Stimulated activated CD8-positive, alpha-beta memory T cell treated with anti-CD3 and anti-CD28 coated beads, Interleukin-7, amount 100 ng/mL, for 24 hours (primary cell): ENCODE data around the gene ZSCAN23.
"Not testable (repeated sequence)": the region's sequence is repeated elsewhere in the genome, so short reads cannot be mapped to it uniquely, and the experiment has no call there.

Experiments used
- DNase-seq: peaks from one replicate; pipeline ENCODE4 v3.0.0-alpha.2; 2020; ENCODE audit warnings: low read depth

Gene ZSCAN23

DNA sequence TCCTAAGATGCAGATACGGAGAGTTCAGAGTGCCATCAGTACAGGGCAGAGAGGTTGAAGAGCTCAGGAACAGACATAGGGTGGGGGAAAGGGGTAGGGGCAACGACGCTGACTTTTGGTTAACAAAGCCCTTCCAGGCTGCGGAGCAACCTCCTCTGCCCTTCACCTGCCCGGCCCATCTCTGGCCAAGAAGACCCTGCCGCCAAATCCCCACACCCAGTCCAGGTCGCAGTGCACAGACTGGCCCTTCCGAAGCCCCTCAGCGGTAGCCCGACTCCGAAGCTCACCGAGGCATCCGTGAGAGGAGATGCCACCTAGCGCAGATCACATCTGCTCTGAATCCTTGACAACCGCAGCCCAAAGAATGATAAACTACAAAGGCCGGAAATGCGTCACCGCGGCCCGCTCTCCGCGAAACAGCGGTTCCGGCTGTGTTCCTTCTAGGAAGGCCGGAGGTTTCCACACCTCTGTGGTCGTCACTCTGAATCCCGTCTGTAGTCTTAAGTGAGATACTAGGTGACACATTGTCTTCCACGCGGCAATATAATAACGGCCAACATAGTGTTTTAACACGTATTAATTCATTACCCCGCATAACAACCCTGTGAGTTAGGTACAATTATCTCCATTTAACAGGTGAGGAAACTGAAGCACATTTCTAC is at the start of gene ZSCAN23:
ZSCAN23 (minus strand) TSS at position 380 of the 662 bp plus-strand sequence. CDS start 7,225 bp downstream, outside the sequence.
- DNase-seq: peak; percentile 55

DNA sequence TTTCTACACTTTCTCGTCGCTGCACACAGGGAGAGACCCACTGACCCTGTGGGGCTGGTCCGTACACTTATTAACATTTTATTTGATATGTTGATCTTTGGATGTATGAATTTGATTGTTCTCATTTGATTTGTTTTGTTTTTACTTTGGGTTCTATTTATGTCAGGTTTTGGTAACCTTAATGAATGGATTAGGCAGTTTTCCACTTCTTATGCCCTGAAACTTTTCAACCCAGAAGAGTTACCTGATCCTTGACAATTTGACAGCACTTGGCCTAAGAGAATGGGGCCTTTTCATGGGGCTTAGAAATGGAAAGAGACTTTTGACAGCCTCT is 48.7 kb upstream of the ZSCAN23 start:
- DNase-seq: no peak

DNA sequence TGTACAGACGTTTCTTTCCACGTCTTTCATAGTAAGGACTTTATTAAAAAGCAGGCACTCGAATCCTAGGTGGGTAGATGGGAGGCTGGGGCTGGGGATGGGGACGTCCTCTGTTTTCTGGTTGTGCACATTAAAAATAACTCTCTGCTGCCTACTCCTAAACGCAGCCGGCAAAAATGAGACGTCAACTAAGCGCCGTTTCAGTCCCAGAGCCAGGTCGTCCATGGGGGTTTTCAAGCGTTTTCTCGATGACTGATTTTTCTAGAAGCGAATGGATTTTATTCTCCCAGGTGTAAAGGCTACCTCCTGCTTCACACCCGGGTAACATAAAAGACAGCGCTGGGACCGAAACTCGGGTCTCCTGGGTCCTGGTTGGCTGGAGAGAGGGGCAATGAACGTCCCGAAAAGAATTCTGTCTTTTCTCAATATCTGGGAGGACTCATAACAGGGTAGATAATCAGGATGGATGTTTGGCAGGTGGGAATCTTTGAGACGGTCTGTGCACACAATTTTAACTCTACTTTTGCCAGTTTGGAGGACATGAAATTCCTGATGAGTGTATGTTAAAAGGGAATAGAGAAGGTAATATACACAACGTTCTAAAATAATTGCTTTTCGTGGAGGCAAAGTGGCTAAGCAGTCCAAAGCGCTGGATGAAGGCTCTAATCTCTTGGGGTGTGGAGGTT is 47.1 kb upstream of the ZSCAN23 start:
- DNase-seq: no peak

DNA sequence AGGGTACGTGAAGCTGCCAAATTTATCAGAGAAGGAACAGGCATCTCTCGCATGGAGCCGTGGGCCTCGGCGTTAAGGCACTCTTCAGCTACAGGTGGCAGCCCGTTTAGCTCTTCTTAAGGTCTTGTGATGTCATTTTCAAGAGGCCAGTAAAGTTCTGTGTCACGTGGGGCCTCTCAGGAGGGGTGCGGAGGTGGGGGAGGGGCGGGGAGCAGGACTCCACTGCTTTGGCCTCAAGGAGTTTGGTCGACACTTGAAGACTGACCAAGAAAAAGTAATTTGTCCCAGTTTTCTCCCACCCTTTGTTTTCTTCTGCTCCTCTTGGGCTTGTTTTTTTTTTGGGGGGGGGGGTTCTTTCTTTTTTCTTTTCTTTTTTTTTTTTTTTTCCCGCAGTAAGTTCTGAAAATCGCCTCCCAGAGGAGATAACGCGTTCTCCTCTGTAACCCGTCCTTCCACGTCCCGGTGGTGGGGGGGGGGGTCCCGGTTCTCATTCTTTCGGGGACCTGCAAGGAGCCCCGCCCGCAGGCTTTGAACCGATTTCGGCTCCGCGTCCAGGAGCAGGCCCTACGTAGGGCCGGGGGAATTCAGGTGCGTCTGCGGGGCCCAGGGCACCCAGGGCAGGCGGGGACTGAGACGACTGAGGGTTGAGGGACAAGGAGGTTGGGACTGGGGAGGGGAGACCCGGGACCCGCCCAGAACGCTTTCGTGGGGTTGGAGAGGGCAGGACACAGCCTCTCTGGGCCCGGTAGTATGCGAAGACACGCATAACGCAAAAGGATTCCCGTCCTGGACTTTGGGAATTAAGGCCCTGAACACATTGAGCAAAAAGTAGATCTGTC is 46.3 kb upstream of the ZSCAN23 start:
- DNase-seq: no peak

DNA sequence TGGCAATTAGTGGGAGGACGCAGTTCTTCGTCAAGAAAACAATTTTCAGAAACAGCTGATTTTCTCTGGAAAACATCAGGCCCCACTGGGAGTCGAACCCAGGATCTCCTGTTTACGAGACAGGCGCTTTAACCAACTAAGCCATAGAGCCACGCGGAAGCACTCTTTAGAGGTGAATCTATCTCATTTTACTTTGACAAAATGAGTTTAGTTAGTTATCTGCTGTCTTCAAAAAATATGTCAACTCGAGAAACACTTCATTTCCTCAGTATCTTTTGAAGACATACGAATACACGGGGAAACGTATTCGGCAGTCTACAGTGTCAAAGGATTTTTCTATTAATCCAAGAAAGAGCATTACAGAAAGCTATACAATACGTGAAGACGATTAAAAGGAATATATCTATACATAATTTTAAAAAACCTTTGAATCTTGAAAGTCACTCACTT is 45.6 kb upstream of the ZSCAN23 start:
- no peak for DNase-seq

DNA sequence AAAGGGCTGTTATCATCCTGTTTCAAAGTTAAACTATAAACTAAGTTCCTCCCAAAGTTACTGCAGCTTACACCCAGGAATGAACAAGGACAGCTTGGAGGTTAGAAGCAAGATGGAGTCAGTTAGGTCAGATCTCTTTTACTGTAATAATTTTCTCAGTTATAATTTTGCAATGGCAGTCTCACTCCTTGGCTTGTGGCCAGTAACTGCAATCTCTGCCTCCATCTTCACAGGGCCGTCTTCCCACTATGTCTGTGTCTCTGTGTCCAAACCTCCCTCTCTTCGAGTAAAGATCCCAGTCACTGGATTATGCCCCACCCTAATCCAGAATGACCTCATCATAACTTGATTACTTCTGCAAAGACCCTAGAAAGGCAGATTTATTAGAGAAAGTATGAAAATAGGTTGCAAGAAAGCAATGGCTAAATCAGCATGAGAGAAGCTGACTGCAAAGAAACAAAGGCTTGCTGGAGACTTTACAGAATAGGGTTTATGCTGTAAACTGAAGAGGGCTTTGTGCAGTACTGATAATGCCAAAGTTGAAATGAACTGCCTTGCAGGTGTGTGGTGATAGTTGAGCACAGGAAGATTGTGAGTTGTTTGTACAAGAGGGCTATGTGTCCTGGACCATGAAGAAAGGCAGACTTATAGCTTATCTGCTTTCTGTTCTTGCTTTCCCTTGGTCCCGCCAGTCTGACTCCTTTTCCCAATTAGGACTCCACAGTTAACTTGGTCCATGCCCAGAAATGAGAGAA is 43.9 kb upstream of the ZSCAN23 start:
- no peak for DNase-seq

DNA sequence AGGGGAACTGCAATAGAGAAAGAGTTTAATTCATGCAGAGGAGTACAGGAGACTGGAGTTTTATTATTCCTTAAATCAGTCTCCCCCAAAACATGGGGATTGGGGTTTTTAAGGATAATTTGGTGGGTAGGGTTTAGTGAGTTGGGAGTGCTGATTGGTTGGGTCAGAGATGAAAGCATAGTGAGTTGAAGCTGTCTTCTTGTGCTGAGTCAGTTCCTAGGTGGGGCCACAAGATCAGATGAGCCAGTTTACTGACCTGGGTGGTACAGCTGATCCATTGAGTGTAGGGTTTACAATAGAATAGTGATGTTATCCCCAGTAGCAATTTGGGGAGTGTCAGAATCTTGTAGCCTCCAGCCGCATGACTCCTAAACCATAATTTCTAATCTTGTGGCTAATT is 43.2 kb upstream of the ZSCAN23 start:
- DNase-seq: no peak

DNA sequence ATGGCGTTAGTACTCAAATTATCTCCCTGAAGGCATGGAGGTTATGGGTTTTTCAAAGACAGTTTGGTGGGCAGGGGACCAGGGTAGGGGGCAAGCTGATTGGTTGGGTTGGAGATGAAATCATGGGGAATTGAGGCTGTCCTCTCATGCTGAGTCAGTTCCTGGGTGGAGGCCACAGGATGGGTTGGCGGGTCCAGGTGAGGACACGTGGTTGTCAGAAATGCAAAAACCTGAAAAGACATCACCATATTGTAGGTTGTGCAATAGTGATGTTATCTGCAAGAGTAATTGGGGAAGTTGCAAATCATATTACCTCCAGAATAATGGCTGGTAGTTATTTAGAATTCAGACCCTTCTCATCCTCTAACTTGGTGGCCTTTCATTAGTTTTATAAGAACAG is 42.2 kb upstream of the ZSCAN23 start:
- no peak for DNase-seq

DNA sequence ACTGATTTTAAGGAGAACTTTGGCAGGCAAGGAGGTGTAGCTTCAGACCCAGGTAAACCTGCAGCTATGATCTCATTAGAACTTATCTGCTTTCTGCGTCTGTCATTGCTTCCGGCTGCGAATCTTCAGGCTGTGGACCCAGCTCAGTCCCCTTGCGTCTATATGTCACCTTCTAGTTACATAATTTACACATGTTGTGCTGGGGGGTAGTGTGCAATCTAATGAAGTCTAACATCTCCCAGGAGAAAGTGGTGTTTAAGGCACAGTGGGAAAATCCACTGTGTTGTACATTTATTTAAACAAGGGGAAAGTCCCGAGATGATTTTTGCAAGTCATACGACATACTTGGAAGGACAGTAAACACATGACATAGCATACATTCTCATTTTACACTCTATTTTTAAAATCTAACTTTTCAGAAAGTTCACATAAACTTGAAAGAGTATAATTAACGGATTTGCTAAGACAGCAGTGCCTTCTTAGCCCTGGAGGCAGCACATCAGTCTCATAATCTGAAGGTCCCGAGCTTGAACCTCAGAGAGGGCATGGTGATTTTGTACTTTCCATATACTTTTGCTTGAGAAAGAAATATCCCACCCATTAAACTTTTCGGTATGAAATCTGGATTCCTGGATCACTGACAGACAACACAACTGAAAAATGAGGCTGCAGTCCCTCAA is 37.1 kb upstream of the ZSCAN23 start:
- no peak for DNase-seq

DNA sequence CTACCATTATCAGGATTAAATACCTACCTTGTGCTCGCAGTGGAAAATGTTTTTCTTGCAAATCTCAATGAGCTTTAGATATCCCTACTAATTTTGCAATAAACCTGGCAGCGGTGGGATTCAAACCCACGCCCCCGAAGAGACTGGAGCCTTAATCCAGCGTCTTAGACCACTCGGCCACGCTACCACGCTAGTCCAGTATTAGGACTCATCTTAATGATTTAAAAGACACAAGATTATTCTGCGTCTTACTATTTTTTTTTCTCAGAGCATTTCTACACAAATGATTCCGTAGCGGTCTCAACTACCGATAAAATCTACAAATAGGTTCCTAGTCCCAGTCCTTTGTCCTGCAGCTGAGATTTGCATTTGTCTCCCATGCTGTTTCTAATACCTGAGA is 35.2 kb upstream of the ZSCAN23 start:
- no peak for DNase-seq

DNA sequence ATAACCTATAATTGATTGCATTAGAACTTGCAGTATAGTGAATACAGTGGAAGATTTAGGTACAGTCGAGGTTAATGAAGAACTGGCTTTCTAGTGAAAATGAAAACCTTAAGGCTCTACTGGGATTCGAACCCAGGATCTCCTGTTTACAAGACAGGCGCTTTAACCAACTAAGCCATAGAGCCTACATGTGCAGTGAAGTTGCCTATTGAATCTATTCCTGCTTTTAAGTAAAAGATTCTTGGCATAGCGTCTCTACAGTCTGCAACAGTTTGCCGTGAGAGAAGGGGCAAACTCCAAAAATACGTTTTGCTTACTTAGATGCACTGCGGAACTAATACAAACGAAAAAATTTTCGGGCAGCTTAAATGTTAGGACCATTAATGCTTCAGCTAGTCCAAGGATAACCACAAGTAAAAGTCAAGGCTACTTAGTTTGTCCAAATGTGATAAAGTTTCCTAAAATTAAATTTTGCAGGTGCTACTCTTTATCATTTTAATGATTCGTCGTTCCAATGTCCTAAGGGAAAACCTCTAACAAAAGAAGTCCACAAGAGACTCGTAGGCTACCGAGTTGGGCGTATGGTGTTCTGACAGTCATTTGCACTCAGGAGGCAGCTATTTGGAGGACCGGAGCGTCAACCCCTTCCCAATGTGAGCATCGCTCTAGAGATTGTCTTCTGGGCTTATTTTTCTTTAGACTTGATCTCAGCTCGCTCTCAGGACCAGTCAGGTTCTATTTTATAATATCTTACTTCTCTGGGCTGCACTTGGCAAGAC is 31.3 kb upstream of the ZSCAN23 start:
- DNase-seq: no peak

DNA sequence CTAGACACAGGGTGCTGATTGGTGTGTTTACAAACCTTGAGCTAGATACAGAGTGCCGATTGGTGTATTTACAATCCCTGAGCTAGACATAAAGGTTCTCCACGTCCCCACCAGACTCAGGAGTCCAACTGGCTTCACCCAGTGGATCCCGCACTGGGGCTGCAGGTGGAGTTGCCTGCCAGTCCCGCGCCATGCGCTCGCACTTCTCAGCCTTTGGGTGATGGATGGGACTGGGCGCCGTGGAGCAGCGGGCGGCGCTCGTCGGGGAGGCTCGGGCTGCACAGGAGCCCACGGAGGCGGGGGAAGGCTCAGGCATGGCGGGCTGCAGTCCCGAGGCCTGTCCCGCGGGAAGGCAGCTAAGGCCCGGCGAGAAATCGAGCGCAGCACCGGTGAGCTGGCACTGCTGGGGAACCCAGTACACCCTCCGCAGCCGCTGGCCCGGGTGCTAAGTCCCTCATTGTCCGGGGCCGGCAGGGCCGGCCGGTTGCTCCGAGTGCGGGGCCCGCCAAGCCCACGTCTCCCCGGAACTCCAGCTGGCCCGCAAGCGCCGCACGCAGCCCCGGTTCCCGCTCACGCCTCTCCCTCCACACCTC is 26.0 kb upstream of the ZSCAN23 start:
- not testable (repeated sequence) for DNase-seq

DNA sequence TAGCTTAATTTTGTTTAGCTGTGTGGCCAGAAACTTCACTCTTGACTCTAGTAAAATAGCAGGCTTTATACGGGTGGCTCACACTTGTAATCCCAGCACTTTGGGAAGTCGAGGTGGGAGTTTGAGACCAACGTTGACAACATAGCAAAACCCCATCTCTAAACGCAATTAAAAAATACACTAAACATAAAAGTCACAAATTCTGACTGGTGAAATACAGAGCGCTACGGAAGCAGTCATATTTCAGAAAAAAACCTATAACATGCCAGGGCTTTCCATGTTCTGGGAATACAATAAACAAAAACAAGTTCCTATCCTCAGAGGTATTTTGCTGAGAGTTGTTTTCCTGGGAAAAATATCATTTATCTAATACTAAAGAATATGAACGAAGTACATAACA is 24.8 kb upstream of the ZSCAN23 start:
- DNase-seq: no peak

DNA sequence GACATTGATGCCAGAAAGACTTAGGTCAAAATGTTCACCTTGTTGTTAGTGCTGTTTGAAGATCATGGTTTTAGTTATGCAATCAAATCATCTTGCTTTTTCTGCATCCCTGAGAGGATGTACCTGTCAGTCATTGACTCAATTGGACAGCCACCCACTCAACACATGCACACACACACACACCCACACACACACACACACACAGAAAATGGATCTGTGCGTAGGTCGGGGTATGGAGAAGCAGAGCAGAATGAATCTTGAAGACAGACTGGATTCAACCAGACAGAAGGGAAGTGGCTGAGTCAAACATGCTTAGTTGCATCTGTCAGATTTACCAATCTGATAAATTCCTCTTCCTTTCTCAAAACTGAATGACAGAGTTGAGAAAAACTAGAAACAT is 19.1 kb upstream of the ZSCAN23 start:
- no peak for DNase-seq

DNA sequence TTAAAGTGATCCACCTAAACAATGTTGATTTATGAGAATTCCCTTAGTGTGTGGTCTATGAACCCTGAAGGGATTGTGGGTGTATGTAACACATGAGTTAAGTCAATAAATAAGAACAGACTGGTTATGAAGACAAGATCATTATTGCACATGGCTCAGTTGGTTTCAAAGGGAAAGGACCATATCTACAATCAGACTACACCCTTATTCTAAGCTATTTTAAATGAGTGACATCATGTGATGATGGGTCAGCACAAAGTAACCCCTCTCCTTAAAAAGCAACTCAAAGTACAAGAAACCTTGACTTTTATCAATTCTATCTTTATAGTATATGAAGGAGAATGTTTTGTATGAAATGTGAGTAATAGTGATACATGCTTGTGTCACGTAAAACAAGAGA is 15.3 kb upstream of the ZSCAN23 start:
- no peak for DNase-seq

DNA sequence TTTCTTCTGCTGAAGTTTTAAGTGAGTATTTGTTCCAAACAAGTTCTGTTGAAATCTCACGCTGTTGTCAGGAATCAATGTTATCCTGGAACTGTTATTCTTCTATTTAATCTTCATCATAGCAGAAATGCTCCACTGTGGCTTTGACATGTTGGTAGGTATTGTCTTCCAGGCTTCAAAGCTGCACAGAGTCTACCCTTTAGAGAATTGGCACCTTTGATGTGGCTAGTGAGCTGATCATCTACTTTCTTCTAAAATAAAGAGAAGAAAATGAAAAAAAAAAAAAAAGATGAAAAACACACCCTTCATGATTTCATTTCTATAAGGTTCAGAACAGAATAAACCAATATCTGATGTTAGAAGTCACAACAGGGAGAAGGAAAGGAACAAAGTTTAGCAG is 5.8 kb upstream of the ZSCAN23 start:
- DNase-seq: no peak

DNA sequence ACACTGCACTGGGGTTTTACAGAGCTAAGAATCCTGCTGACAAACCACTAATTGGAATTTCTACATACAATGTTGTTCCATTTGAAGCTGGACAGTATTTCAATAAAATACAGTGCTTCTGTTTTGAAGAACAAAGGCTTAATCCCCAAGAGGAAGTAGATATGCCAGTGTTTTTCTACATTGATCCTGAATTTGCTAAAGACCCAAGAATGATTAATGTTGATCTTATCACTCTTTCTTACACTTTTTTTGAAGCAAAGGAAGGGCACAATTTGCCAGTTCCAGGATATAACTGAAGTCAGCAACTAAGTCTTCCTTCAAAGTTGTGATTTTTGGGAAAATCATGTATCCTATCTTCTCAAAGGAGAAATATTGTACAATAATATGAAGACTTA is 4.2 kb upstream of the ZSCAN23 start:
- DNase-seq: not testable (repeated sequence)

DNA sequence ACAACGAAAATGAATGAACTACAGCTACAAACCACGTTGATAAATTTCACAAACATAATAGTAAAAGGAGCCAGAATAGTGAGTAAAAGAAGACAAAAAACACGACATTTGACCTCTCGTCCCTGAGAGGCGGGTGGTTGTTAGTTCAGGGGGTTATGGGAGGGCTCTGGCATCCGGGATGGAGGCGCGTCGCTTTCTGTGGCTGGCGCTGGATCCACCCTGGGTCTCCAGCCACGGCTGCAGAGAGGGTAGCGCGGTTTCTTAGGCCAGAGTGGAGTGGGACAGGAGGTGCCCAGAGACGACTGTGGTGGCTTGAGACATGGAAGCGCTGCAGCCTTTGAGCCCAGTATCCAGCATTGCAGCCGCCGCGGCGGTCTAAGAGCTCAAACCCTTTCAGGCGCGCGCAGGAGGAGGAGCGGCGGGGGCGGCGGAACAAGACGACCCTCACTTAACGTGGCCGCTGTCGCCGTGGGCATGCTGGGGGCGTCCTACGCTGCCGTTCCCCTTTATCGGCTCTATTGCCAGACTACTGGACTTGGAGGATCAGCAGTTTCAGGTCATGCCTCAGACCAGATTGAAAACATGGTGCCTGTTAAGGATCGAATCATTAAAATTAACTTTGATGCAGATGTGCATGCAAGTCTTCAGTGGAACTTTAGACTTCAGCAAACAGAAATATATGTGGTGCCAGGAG is 3.7 kb upstream of the ZSCAN23 start:
- no peak for DNase-seq

DNA sequence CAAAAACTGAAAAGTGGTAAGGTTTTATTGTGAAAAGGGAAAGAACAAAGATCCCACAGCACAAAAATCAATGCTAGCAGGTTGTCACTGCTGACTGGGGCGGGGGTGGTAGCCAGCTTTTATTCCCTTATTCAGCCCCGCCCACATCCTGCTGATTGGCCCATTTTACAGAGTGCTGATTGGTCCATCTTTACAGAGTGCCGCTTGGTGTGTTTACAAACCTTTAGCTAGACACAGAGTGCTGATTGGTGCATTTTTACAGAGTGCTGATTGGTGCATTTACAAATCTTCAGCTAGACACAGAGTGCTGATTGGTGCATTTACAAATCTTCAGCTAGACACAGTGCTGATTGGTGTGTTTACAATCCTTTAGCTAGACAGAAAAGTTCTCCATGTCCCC is 1.5 kb upstream of the ZSCAN23 start:
- DNase-seq: not testable (repeated sequence)

DNA sequence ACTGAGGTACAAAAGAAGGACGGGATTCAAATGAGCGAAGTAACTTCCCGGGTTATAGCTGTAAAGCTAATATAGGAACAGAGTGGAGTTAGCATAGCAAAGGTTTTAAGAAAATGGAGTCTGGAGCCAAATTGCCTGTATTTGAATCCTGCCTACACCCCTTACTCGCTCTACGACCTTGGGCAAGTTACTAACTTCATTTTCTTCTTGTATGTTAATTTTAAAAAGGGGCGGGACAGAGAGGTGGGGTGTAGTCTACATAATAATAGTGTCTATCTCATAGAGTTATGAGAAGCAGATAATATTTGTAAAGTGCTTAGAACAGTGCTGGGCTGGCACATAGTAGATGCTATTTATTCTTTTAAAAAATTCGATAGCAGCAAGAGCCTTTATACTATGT is 705 bp downstream of the ZSCAN23 start:
- no peak for DNase-seq
